H1 (cell line): ENCODE data around the gene FIGNL2.

ENCODE experiments used
- CBX5 ChIP-seq: fragments of 300-800, 300-1000 bp; sonication (generic); IDR thresholded peaks from 2 replicates; pipeline ENCODE4 v1.7.1; 2016; ENCODE audit warnings: antibody characterized with exemption, low read length, low read depth
- CBX8 ChIP-seq: fragments of 300-800, 300-1000 bp; sonication (generic); IDR thresholded peaks from 2 replicates; pipeline ENCODE4 v1.7.1; 2016; ENCODE audit warnings: low read depth, low read length, borderline replicate concordance
- CTCF ChIP-seq, 3 experiments: IDR thresholded peaks; 1 replicate in 2 of 3; 2 replicates in 1 of 3; pipeline versions ENCODE4 v1.5.1 to v1.6.1; 2011; ENCODE audit warnings: low read length in 3 of 3, mild to moderate bottlenecking in 3 of 3, inconsistent platforms in 2 of 3, low read depth in 1 of 3, moderate library complexity in 1 of 3; ENCODE audit not compliant: insufficient read depth in 1 of 3; ENCODE audit errors: control extremely low read depth in 1 of 3
- EGR1 ChIP-seq: IDR thresholded peaks from 2 replicates; pipeline ENCODE4 v1.6.1; 2011; ENCODE audit warnings: low read depth, low read length, borderline replicate concordance
- EP300 ChIP-seq, 2 experiments: IDR thresholded peaks; 1 replicate in 1 of 2; 2 replicates in 1 of 2; pipeline ENCODE4 v1.6.1; 2011 to 2012; ENCODE audit warnings: low read depth in 2 of 2, low read length in 2 of 2, mild to moderate bottlenecking in 2 of 2, borderline replicate concordance in 1 of 2, inconsistent platforms in 1 of 2, moderate library complexity in 1 of 2
- EZH2 ChIP-seq: fragments of 200-600 bp; sonication (generic); IDR thresholded peaks from 2 replicates; pipeline ENCODE4 v1.7.1; 2012; ENCODE audit warnings: low read depth, mild to moderate bottlenecking, moderate library complexity, low read length, inconsistent platforms; ENCODE audit not compliant: severe bottlenecking
- HDAC2 ChIP-seq, 2 experiments: fragments of 300-600 bp in 1 of 2; sonication (generic) in 1 of 2; IDR thresholded peaks; 2 replicates each; pipeline ENCODE4 v1.6.1; 2011 to 2012; ENCODE audit warnings: low read depth in 2 of 2, low read length in 2 of 2, mild to moderate bottlenecking in 2 of 2, moderate library complexity in 2 of 2, borderline replicate concordance in 1 of 2, inconsistent platforms in 1 of 2
- KDM4A ChIP-seq: IDR thresholded peaks from one replicate; pipeline ENCODE4 v1.7.1; 2012; ENCODE audit warnings: low read depth, mild to moderate bottlenecking, moderate library complexity, low read length, inconsistent platforms; ENCODE audit not compliant: severe bottlenecking
- MAX ChIP-seq: IDR thresholded peaks from 2 replicates; pipeline ENCODE4 v1.6.1; 2012; ENCODE audit warnings: inconsistent platforms
- POLR2A ChIP-seq, 2 experiments: IDR thresholded peaks; 1 replicate in 1 of 2; 2 replicates in 1 of 2; pipeline ENCODE4 v1.6.1; 2011; ENCODE audit warnings: low read depth in 2 of 2, low read length in 2 of 2, mild to moderate bottlenecking in 2 of 2; ENCODE audit errors: control extremely low read depth in 1 of 2
- RAD21 ChIP-seq, 2 experiments: IDR thresholded peaks in 1 of 2; conservative IDR thresholded peaks in 1 of 2; 2 replicates each; pipeline ENCODE4 v1.6.1; 2011; ENCODE audit warnings: low read depth in 2 of 2, low read length in 2 of 2, improper control_type of control experiment in 1 of 2, inconsistent platforms in 1 of 2, mild to moderate bottlenecking in 1 of 2, moderate library complexity in 1 of 2
- SP4 ChIP-seq: IDR thresholded peaks from 2 replicates; pipeline ENCODE4 v1.6.1; 2012; ENCODE audit warnings: low read length, inconsistent platforms
- TAF1 ChIP-seq: IDR thresholded peaks from 2 replicates; pipeline ENCODE4 v1.6.1; 2011; ENCODE audit warnings: mild to moderate bottlenecking, low read depth, low read length
- USF2 ChIP-seq: IDR thresholded peaks from 2 replicates; pipeline ENCODE4 v1.6.1; 2011; ENCODE audit warnings: low read length, improper control_type of control experiment

- TF ChIP-seq CTCF (IDR thresholded peaks at IDR 0.05; ENCODE audit: control extremely low read depth in 1 of 3, insufficient read depth in 1 of 3, low read depth in 1 of 3, low read length in 3 of 3) (no peak), POLR2A (IDR thresholded peaks at IDR 0.05; ENCODE audit: control extremely low read depth in 1 of 2, low read depth in 2 of 2, low read length in 2 of 2) (no peak), MAX (no peak), EP300 (IDR thresholded peaks at IDR 0.05; ENCODE audit: borderline replicate concordance in 1 of 2, low read depth in 2 of 2, low read length in 2 of 2) (no peak), HDAC2 (IDR thresholded peaks at IDR 0.05; ENCODE audit: borderline replicate concordance in 1 of 2, low read depth in 2 of 2, low read length in 2 of 2) (no peak; a peak in 1 of 4 replicates), SP4 (no peak), EGR1 (no peak), KDM4A (no peak), RAD21 (IDR thresholded peaks at IDR 0.05 in 1 of 2, conservative IDR thresholded peaks at IDR 0.05 in 1 of 2; ENCODE audit: low read depth in 2 of 2, low read length in 2 of 2) (no peak), CBX5 (no peak), TAF1 (no peak), USF2 (no peak), CBX8 (no peak), EZH2 (no peak)
Measured at GRCh38 chr12:51819736-51820525, 28.6 kb downstream of the FIGNL2 start.
